Endothelial cell of umbilical vein (primary cell): ENCODE measurements around the gene SMARCAL1.

Source experiments
- EZH2 ChIP-seq: IDR thresholded peaks from 2 replicates; pipeline ENCODE4 v1.6.1; 2012; ENCODE audit warnings: borderline replicate concordance, low read depth, mild to moderate bottlenecking, moderate library complexity, low read length, inconsistent platforms; ENCODE audit not compliant: severe bottlenecking
- FOS ChIP-seq: IDR thresholded peaks from 2 replicates; pipeline ENCODE4 v1.6.1; 2011; ENCODE audit warnings: mild to moderate bottlenecking, low read length, moderate library complexity, borderline replicate concordance; ENCODE audit not compliant: insufficient read depth
- JUN ChIP-seq: IDR thresholded peaks from 2 replicates; pipeline ENCODE4 v1.6.1; 2011; ENCODE audit warnings: borderline replicate concordance, low read depth; ENCODE audit not compliant: insufficient read length, insufficient read depth
- MYC ChIP-seq: IDR thresholded peaks from one replicate; pipeline ENCODE4 v1.6.1; 2011; ENCODE audit warnings: mild to moderate bottlenecking, low read depth, low read length
- POLR2A ChIP-seq: IDR thresholded peaks from 2 replicates; pipeline ENCODE4 v1.6.1; 2012; ENCODE audit warnings: low read depth, mild to moderate bottlenecking, control low read depth, low read length
- POLR2AphosphoS5 ChIP-seq: IDR thresholded peaks from 2 replicates; pipeline ENCODE4 v1.6.1; 2012; ENCODE audit warnings: low read depth, mild to moderate bottlenecking, control low read depth, low read length, moderate library complexity; ENCODE audit not compliant: insufficient read depth
- TF ChIP-seq, protein P1 (sequence below), 2 donors: IDR thresholded peaks; 1 replicate in 1 of 2; 2 replicates in 1 of 2; pipeline ENCODE4 v1.5.1; 2011; ENCODE audit warnings: low read length in 2 of 2, mild to moderate bottlenecking in 2 of 2, moderate library complexity in 2 of 2, control low read depth in 1 of 2, inconsistent platforms in 1 of 2, low read depth in 1 of 2; ENCODE audit not compliant: insufficient read depth in 1 of 2; ENCODE audit errors: extremely low read depth in 1 of 2

- TF ChIP-seq, protein P1, sequence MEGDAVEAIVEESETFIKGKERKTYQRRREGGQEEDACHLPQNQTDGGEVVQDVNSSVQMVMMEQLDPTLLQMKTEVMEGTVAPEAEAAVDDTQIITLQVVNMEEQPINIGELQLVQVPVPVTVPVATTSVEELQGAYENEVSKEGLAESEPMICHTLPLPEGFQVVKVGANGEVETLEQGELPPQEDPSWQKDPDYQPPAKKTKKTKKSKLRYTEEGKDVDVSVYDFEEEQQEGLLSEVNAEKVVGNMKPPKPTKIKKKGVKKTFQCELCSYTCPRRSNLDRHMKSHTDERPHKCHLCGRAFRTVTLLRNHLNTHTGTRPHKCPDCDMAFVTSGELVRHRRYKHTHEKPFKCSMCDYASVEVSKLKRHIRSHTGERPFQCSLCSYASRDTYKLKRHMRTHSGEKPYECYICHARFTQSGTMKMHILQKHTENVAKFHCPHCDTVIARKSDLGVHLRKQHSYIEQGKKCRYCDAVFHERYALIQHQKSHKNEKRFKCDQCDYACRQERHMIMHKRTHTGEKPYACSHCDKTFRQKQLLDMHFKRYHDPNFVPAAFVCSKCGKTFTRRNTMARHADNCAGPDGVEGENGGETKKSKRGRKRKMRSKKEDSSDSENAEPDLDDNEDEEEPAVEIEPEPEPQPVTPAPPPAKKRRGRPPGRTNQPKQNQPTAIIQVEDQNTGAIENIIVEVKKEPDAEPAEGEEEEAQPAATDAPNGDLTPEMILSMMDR (IDR thresholded peaks at IDR 0.05; ENCODE audit: extremely low read depth in 1 of 2, insufficient read depth in 1 of 2, low read depth in 1 of 2, low read length in 2 of 2), result no peak
- TF ChIP-seq EZH2, result no peak
- no peak for TF ChIP-seq JUN
- TF ChIP-seq POLR2A, result peak; percentile 28
- TF ChIP-seq POLR2AphosphoS5, result peak; percentile 23
- TF ChIP-seq MYC, result no peak
- TF ChIP-seq FOS, result no peak
Observed at GRCh38 chr2:216503159-216503629, 90.9 kb downstream of the SMARCAL1 start.
